A673 (cell line): ENCODE measurements around the gene PDCD7. TPM values are rescaled to one million over a fixed set of nuclear protein-coding genes. Genes with fewer than 3 reads are reported as not detected.
"Not testable (repeated sequence)": the region's sequence is repeated elsewhere in the genome, so short reads cannot be mapped to it uniquely, and the experiment has no call there.

ENCODE experiments used
- BruUV-seq: library from RNA; stranded (reverse); fragments of 400-500 nt; replicated peaks from 2 replicates; lab custom pipeline; 2021; lab: Mats Ljungman, UMichigan
- CTCF ChIA-PET: fragments of 300-600 bp; sonication (Branson Sonifier 250); formaldehyde crosslinking; loops from one replicate; lab custom pipeline; 2022; ENCODE audit warnings: antibody characterized with exemption; lab: Charles Lee
- POLR2A ChIA-PET: fragments of 300-600 bp; sonication (Branson Sonifier 250); formaldehyde crosslinking; loops from one replicate; lab custom pipeline; 2022; ENCODE audit warnings: antibody characterized with exemption; ENCODE audit not compliant: low non-redundant PET; lab: Charles Lee
- DNase-seq: peaks from one replicate; pipeline ENCODE4 v3.0.0-alpha.2; 2015; ENCODE audit warnings: low spot score
- H3K27ac ChIP-seq: fragments of 200-600 bp; sonication (generic); 2 replicates; pipeline ENCODE4 v1.5.1; 2016; ENCODE audit warnings: mixed run types, low read depth, mild to moderate bottlenecking, mixed read lengths, antibody characterized with exemption, low read length; ENCODE audit not compliant: poor library complexity, severe bottlenecking
- H3K27me3 ChIP-seq: fragments of 200-600 bp; sonication (generic); replicated peaks from 2 replicates; pipeline ENCODE4 v1.6.1; 2017; ENCODE audit warnings: mixed run types, low read depth, mild to moderate bottlenecking, mixed read lengths, antibody characterized with exemption, low read length; ENCODE audit not compliant: insufficient read depth, poor library complexity
- H3K36me3 ChIP-seq: fragments of 200-600 bp; sonication (generic); 2 replicates; pipeline ENCODE4 v1.6.1; 2016; ENCODE audit warnings: mixed run types, mild to moderate bottlenecking, mixed read lengths, antibody characterized with exemption, low read length; ENCODE audit not compliant: insufficient read depth, poor library complexity, severe bottlenecking
- H3K4me1 ChIP-seq: fragments of 200-600 bp; sonication (generic); 2 replicates; pipeline ENCODE4 v1.6.1; 2017; ENCODE audit warnings: mixed run types, mild to moderate bottlenecking, mixed read lengths, antibody characterized with exemption, low read length; ENCODE audit not compliant: insufficient read depth, poor library complexity, severe bottlenecking
- H3K4me3 ChIP-seq: fragments of 200-600 bp; sonication (generic); 2 replicates; pipeline ENCODE4 v1.5.1; 2016; ENCODE audit warnings: low read depth, mixed run types, mild to moderate bottlenecking, mixed read lengths, low read length; ENCODE audit not compliant: poor library complexity, severe bottlenecking
- H3K9me3 ChIP-seq: fragments of 200-600 bp; sonication (generic); 2 replicates; pipeline ENCODE4 v1.6.1; 2016; ENCODE audit warnings: mixed run types, low read depth, mild to moderate bottlenecking, mixed read lengths, antibody characterized with exemption, low read length; ENCODE audit not compliant: poor library complexity, severe bottlenecking
- EZH2 ChIP-seq: fragments of 200-600 bp; sonication (generic); IDR thresholded peaks from 2 replicates; pipeline ENCODE4 v1.6.1; 2017; ENCODE audit warnings: borderline replicate concordance, low read depth, mild to moderate bottlenecking, mixed read lengths, antibody characterized with exemption, low read length; ENCODE audit not compliant: poor library complexity, severe bottlenecking
- intact Hi-C: fragments of 100-400 bp; cut with micrococcal nuclease; formaldehyde crosslinking; loops from one replicate; pipeline ENCODE4 v1.10.0; 2022; ENCODE audit not compliant: unreplicated experiment
- total RNA-seq: library from RNA; stranded (reverse); gene quantifications from 2 replicates; pipeline ENCODE4 v1.2.3, GENCODE V29; 2021
- TF ChIP-seq, protein P1 (sequence below): fragments of 300-800, 200-600 bp; sonication (generic); conservative IDR thresholded peaks from 2 replicates; pipeline ENCODE4 v1.5.1; 2017; ENCODE audit warnings: low read depth, mild to moderate bottlenecking, antibody characterized with exemption, low read length, moderate library complexity, mixed read lengths

PDCD7 gene
- total RNA-seq, 1 experiment from 2014 or later, result 39.1 TPM

DNA sequence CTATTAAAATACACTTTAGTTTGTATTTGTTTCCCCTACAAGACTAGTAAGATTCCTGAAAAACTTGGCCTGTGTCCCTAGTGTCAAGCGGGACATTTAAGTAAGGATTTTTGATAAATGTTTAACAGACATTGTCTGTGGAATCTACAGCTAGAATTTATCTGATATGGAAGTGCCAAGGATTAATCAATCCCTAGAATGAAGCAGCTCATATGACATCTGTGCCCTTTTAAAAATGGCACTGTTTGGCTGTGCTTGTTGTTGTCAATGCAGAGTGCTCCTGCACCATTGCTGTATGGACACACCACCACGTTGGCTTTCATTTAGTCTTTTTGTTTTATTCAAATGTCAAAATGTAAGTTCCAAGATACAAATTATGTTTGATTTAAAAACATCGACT lies 14.3 kb upstream of the PDCD7 start:
- no peak for DNase-seq
- ChIA-PET CTCF (no interaction called here), POLR2A (no interaction called here)
- Histone ChIP-seq H3K27me3 (no peaks in the 10 kb centered on the region), H3K36me3 (peaks cover 26% of the 10 kb centered on the region), H3K4me1 (no peaks in the 10 kb centered on the region), H3K27ac (no peak overlapping the region), H3K4me3 (no peak overlapping the region), H3K9me3 (no peaks in the 10 kb centered on the region)
- TF ChIP-seq, protein P1, sequence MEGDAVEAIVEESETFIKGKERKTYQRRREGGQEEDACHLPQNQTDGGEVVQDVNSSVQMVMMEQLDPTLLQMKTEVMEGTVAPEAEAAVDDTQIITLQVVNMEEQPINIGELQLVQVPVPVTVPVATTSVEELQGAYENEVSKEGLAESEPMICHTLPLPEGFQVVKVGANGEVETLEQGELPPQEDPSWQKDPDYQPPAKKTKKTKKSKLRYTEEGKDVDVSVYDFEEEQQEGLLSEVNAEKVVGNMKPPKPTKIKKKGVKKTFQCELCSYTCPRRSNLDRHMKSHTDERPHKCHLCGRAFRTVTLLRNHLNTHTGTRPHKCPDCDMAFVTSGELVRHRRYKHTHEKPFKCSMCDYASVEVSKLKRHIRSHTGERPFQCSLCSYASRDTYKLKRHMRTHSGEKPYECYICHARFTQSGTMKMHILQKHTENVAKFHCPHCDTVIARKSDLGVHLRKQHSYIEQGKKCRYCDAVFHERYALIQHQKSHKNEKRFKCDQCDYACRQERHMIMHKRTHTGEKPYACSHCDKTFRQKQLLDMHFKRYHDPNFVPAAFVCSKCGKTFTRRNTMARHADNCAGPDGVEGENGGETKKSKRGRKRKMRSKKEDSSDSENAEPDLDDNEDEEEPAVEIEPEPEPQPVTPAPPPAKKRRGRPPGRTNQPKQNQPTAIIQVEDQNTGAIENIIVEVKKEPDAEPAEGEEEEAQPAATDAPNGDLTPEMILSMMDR, result no peak
- no peak for TF ChIP-seq EZH2
- intact Hi-C loops, result no loop called here
- BruUV-seq, result no TSS peak

DNA sequence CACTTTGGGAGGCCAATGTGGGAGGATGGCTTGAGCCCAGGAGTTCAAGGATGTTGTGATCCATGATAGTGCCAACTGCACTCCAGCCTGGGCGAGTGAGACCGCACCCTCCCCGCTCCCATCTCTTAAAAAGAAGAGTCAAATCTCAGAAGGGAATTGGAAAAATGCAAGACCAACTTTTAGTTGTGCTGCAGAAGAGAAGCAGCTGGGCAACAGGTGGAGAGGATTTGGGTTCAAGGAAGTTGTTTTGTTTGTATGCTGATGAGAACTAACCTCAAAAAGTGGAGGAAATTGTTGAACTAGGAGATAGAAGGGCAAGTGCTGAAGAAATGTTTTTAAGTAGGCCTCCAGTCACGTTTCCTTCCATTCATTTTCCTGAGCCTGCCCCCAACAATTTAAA lies 12.8 kb upstream of the PDCD7 start:
- no peak overlapping the region for H3K4me3 ChIP-seq
- H3K27me3 ChIP-seq, result no peaks in the 10 kb centered on the region
- CTCF ChIA-PET, result no interaction called here
- DNase-seq, result no peak
- no peaks in the 10 kb centered on the region for H3K9me3 ChIP-seq
- H3K4me1 ChIP-seq, result no peaks in the 10 kb centered on the region
- no TSS peak for BruUV-seq
- TF ChIP-seq, protein P1, result no peak
- TF ChIP-seq EZH2, result no peak
- H3K27ac ChIP-seq, result no peak overlapping the region
- H3K36me3 ChIP-seq, result peaks cover 15% of the 10 kb centered on the region
- POLR2A ChIA-PET, result no interaction called here
- intact Hi-C loops, result no loop called here

DNA sequence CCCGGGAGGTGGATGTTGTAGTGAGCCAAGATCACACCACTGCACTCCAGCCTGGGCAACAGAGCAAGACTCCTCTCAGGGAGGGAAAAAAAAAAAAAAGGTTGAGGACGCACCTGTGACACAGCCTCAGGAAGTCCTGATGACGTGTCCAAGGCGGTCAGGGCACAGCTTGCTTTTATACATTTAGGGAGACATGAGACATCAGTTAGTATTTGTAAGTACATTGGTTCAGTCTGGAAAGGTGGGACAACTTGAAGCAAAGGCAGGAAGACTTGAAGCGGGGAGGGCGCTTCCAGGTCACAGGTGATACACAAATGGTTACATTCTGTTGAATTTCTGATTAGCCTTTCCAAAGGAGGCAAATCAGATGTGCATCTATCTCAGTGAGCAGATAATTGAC lies 5.0 kb upstream of the PDCD7 start:
- POLR2A ChIA-PET, BruUV-seq, H3K4me3 ChIP-seq, H3K27ac ChIP-seq, DNase-seq, H3K27me3 ChIP-seq, H3K9me3 ChIP-seq, CTCF ChIA-PET, H3K36me3 ChIP-seq, H3K4me1 ChIP-seq, intact Hi-C loops: not testable (repeated sequence)

DNA sequence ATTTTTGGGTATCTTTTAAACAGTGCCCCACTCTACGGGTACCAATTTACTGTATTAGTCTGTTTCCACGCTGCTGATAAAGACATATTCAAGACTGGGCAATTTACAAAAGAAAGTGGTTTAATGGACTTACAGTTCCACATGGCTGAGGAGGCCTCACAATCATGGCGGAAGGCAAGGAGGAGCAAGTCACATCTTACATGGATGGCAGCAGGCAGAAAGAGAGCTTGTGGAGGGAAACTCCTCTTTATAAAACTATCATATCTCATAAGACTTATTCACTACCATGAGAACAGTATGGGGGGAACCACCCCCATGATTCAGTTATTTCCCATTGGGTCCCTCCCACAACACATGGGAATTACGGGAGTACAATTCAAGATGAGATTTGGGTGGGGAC lies 4.3 kb upstream of the PDCD7 start:
- H3K4me1 ChIP-seq, POLR2A ChIA-PET, H3K4me3 ChIP-seq, H3K27ac ChIP-seq, BruUV-seq, intact Hi-C loops, H3K36me3 ChIP-seq, H3K27me3 ChIP-seq, H3K9me3 ChIP-seq, DNase-seq, CTCF ChIA-PET: not testable (repeated sequence)

DNA sequence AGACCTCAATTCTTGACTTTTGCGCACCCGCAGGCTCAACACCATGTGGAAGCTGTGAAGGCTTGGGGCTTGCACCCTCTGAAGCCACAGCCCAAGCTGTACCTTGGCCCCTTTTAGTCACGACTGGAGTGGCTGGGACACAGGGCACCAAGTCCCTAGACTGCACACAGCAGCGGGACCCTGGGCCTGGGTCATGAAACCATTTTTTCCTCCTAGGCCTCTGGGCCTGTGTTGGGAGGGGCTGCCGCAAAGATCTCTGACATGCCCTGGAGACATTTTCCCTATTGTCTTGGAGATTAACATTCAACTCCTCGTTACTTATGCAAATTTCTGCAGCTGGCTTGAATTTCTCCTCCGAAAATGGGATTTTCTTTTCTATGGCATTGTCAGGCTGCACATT lies 3.5 kb upstream of the PDCD7 start:
- H3K4me1 ChIP-seq, H3K9me3 ChIP-seq, POLR2A ChIA-PET, BruUV-seq, intact Hi-C loops, H3K27me3 ChIP-seq, DNase-seq, H3K36me3 ChIP-seq, H3K27ac ChIP-seq, CTCF ChIA-PET, H3K4me3 ChIP-seq: not testable (repeated sequence)
